T-helper 2 cell (primary cell): ENCODE results near the gene IL18.
"Not testable (repeated sequence)": the region's sequence is repeated elsewhere in the genome, so short reads cannot be mapped to it uniquely, and the experiment has no call there.

ENCODE experiments used
- DNase-seq, 5 experiments: peaks; one replicate each; pipeline versions ENCODE4 v3.0.0 to v3.0.0-alpha.2; 2012 to 2022

IL18 gene

GRCh38 chr11:112167145-112167544 lies 3.3 kb upstream of the IL18 start, which contains the start of gene TEX12:
Gene TEX12 (plus strand): TSS chr11:112167372. CDS start chr11:112169269, 1,897 bp downstream.
- no peak for DNase-seq

- no peak for DNase-seq
Measured at GRCh38 chr11:112166562-112166961, 2.7 kb upstream of the IL18 start.

- no peak for DNase-seq
Measured at GRCh38 chr11:112165049-112165448, 1.2 kb upstream of the IL18 start.

- DNase-seq = no peak
Measured at GRCh38 chr11:112162761-112163546, 940 bp downstream of the IL18 start.

GRCh38 chr11:112162200-112162599 lies 1.7 kb downstream of the IL18 start:
- DNase-seq = not testable (repeated sequence)

- no peak for DNase-seq
Measured at GRCh38 chr11:112161012-112161411, 2.9 kb downstream of the IL18 start.

GRCh38 chr11:112160091-112160848 lies 3.6 kb downstream of the IL18 start:
- no peak for DNase-seq

GRCh38 chr11:112159098-112160065 lies 4.5 kb downstream of the IL18 start:
- DNase-seq = no peak

- no peak for DNase-seq
Measured at GRCh38 chr11:112156956-112157766, 6.7 kb downstream of the IL18 start.

- DNase-seq = no peak
Measured at GRCh38 chr11:112156153-112156955, 7.5 kb downstream of the IL18 start.

GRCh38 chr11:112150517-112150916 lies 13.4 kb downstream of the IL18 start:
- DNase-seq = no peak

GRCh38 chr11:112143597-112143996 lies 20.3 kb downstream of the IL18 start:
- no peak for DNase-seq

GRCh38 chr11:112134473-112134872 lies 29.4 kb downstream of the IL18 start:
- no peak for DNase-seq

- DNase-seq = no peak
Measured at GRCh38 chr11:112132737-112133136, 31.2 kb downstream of the IL18 start.

- no peak for DNase-seq
Measured at GRCh38 chr11:112129656-112130055, 34.2 kb downstream of the IL18 start.

GRCh38 chr11:112128483-112129121 lies 35.3 kb downstream of the IL18 start:
- no peak for DNase-seq

- no peak for DNase-seq
Measured at GRCh38 chr11:112127056-112127455, 36.8 kb downstream of the IL18 start.

GRCh38 chr11:112123129-112123528 lies 40.8 kb downstream of the IL18 start:
- DNase-seq = no peak

- no peak for DNase-seq
Measured at GRCh38 chr11:112121981-112122615, 41.8 kb downstream of the IL18 start.

GRCh38 chr11:112118176-112118575 lies 45.7 kb downstream of the IL18 start:
- DNase-seq = peak in 1 of 5 experiments; percentile 19
